GM12873 (cell line): ENCODE data around the gene CRABP2.

Experiments
- CTCF ChIP-seq: IDR thresholded peaks from 2 replicates; pipeline ENCODE4 v1.5.1; 2012; ENCODE audit warnings: low read depth, mild to moderate bottlenecking, moderate library complexity, low read length, control low read depth; ENCODE audit not compliant: insufficient read depth; ENCODE audit errors: missing control alignments

Gene CRABP2

GRCh38 chr1:156744786-156745419, 39.5 kb upstream of the CRABP2 start:
- TF ChIP-seq CTCF: no peak

GRCh38 chr1:156744344-156744743, 39.0 kb upstream of the CRABP2 start:
- TF ChIP-seq CTCF: no peak

GRCh38 chr1:156743367-156744302, 38.3 kb upstream of the CRABP2 start:
- no peak for TF ChIP-seq CTCF

- no peak for TF ChIP-seq CTCF
These were observed 37.4 kb upstream of the CRABP2 start for GRCh38 chr1:156742801-156743200.

- TF ChIP-seq CTCF: no peak
These were observed 36.6 kb upstream of the CRABP2 start for GRCh38 chr1:156742017-156742416.

GRCh38 chr1:156741481-156741983, 36.1 kb upstream of the CRABP2 start:
- TF ChIP-seq CTCF: no peak
